SK-N-SH (cell line): ENCODE measurements around the gene PIK3R5.

ENCODE experiments used
- EZH2phosphoT487 ChIP-seq: fragments of 200-600 bp; sonication (generic); IDR thresholded peaks from 2 replicates; pipeline ENCODE4 v1.6.1; 2017; ENCODE audit warnings: low read depth, mixed run types, mild to moderate bottlenecking, antibody characterized with exemption, moderate library complexity, borderline replicate concordance
- FOXM1 ChIP-seq: IDR thresholded peaks from 2 replicates; pipeline ENCODE4 v1.4.0; 2012; ENCODE audit warnings: low read depth, mild to moderate bottlenecking
- TF ChIP-seq, protein P1 (sequence below): IDR thresholded peaks from 2 replicates; pipeline ENCODE4 v1.6.1; 2012; ENCODE audit warnings: mild to moderate bottlenecking, low read depth, low read length, moderate library complexity
- TF ChIP-seq, protein P2 (sequence below): IDR thresholded peaks from 2 replicates; pipeline ENCODE4 v1.4.0; 2012; ENCODE audit warnings: low read depth

DNA sequence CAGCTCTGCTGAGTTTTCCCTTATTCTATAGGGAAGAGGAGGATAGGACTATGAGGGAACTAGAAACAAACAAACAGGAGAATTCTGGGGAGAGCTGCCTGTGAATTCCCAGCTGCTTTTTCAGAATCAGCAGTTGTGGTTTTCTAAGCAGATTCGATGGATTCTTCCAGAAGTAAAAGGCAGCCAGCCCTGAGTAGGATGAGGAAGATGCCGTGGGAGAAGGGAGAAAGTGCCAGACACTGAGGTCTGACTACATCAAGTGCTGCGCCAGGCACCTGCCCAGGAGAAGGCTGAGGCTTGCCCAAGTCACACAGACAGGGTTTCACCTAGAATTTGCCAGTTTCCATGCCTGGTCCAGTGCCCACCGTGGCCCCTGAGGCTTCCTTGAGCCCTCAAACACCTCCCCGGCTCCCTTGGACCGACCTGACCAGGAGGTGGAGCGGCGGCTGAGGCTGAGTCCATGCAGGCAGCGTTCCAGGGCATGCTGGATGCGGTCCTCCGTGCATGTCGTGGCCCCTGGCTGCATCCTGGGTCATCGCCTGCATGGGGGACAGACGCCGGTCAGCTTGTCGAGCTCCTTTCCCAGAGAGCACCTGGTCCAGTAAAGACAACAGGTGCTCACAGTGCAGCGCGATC, 54.4 kb downstream of the PIK3R5 start:
- TF ChIP-seq EZH2phosphoT487 (no peak), FOXM1 (no peak)
- TF ChIP-seq, protein P1, sequence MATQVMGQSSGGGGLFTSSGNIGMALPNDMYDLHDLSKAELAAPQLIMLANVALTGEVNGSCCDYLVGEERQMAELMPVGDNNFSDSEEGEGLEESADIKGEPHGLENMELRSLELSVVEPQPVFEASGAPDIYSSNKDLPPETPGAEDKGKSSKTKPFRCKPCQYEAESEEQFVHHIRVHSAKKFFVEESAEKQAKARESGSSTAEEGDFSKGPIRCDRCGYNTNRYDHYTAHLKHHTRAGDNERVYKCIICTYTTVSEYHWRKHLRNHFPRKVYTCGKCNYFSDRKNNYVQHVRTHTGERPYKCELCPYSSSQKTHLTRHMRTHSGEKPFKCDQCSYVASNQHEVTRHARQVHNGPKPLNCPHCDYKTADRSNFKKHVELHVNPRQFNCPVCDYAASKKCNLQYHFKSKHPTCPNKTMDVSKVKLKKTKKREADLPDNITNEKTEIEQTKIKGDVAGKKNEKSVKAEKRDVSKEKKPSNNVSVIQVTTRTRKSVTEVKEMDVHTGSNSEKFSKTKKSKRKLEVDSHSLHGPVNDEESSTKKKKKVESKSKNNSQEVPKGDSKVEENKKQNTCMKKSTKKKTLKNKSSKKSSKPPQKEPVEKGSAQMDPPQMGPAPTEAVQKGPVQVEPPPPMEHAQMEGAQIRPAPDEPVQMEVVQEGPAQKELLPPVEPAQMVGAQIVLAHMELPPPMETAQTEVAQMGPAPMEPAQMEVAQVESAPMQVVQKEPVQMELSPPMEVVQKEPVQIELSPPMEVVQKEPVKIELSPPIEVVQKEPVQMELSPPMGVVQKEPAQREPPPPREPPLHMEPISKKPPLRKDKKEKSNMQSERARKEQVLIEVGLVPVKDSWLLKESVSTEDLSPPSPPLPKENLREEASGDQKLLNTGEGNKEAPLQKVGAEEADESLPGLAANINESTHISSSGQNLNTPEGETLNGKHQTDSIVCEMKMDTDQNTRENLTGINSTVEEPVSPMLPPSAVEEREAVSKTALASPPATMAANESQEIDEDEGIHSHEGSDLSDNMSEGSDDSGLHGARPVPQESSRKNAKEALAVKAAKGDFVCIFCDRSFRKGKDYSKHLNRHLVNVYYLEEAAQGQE, result no peak
- TF ChIP-seq, protein P2, sequence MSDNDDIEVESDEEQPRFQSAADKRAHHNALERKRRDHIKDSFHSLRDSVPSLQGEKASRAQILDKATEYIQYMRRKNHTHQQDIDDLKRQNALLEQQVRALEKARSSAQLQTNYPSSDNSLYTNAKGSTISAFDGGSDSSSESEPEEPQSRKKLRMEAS, result no peak
